GM18951 (cell line): ENCODE data around the gene BABAM2.

Experiments
- POLR2A ChIP-seq: IDR thresholded peaks from 4 replicates; pipeline ENCODE4 v1.6.1; 2011; ENCODE audit warnings: mild to moderate bottlenecking; ENCODE audit not compliant: insufficient read length, insufficient read depth; ENCODE audit errors: extremely low read depth
- in situ Hi-C: fragments of 300-500 bp; cut with MboI; formaldehyde crosslinking; loops from one replicate; pipeline ENCODE4 v1.12.0; 2022; ENCODE audit warnings: low sequenced_read_pairs, mixed read lengths, inconsistent platforms; ENCODE audit not compliant: unreplicated experiment

The BABAM2 gene

DNA sequence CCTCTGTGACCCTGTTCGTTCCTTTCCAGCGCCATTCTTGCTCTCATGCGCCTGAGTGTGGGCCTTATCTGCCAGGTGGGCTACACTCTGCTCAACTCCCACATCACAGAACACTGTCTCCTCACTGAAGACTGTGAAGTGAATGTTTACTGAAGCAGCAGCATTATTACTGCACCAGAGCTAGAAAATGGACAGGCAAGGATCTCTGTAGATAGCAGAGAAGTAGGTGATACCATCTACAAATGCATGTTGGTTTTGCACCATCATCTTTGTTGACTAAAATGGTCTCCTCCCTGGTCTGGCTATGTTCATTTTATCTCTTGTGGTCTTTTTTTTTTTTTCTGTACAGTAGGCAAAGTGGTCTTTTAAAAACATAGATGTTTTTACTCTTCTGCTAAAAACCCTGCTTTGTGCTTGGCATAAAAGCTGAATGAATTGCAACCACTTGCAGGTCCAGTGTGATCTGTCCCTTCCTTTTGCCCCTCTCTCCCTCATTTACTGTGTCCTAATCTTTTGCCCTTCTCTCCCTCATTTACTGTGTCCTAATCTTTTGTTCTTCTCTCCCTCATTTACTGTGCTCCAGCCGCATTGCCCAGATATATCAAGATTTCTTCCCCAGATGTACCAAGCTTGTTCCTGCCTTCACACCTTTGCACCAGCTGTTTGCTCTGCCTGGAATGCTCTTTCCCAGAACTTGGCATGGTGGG, 35.4 kb downstream of the BABAM2 start:
- in situ Hi-C loops, result no loop called here
- no peak for TF ChIP-seq POLR2A

- TF ChIP-seq POLR2A, result no peak
- in situ Hi-C loops, result no loop called here
Observed at GRCh38 chr2:27929916-27930486, 39.5 kb downstream of the BABAM2 start.

GRCh38 chr2:27931361-27931950, 40.9 kb downstream of the BABAM2 start:
- in situ Hi-C loops, result no loop called here

GRCh38 chr2:27932396-27932795, 41.9 kb downstream of the BABAM2 start:
- no peak for TF ChIP-seq POLR2A

More at GRCh38 chr2:27931361-27931950, 40.9 kb downstream of the BABAM2 start:
- no peak for TF ChIP-seq POLR2A

GRCh38 chr2:27935026-27935425, 44.5 kb downstream of the BABAM2 start:
- TF ChIP-seq POLR2A, result no peak
- in situ Hi-C loops, result no loop called here

More at GRCh38 chr2:27932396-27932795, 41.9 kb downstream of the BABAM2 start:
- in situ Hi-C loops, result no loop called here

GRCh38 chr2:27940090-27940671, 49.7 kb downstream of the BABAM2 start:
- TF ChIP-seq POLR2A, result no peak
- in situ Hi-C loops, result no loop called here

GRCh38 chr2:27940982-27941381, 50.5 kb downstream of the BABAM2 start:
- in situ Hi-C loops, result no loop called here

GRCh38 chr2:27942612-27943547, 52.4 kb downstream of the BABAM2 start:
- in situ Hi-C loops, result no loop called here
- no peak for TF ChIP-seq POLR2A

More at GRCh38 chr2:27940982-27941381, 50.5 kb downstream of the BABAM2 start:
- no peak for TF ChIP-seq POLR2A

DNA sequence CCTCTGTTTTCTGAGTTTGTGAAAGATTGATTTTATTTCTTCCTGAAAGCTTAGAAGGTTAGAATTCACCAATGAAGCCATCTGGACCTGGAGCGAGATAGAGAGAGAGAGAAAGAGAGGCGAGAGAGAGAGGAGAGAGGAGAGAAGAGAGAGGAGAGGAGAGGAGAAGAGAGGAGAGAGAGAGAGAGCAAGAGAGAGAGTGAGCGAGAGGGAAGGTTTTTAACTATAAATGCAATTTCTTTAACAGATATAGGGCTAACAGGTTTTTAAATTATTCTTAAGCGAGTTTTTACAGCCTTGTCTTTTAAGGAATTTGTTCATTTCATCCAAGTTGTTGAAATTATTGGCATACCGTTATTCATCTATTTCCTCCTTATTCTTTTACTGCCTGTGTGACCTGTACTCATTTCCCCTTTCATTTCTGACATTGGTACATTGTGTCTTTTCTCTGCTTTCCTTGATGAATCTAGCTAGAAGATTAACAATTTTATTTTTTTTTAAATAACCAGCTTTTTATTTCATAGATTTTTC, 56.1 kb downstream of the BABAM2 start:
- TF ChIP-seq POLR2A, result no peak
- in situ Hi-C loops, result no loop called here

DNA sequence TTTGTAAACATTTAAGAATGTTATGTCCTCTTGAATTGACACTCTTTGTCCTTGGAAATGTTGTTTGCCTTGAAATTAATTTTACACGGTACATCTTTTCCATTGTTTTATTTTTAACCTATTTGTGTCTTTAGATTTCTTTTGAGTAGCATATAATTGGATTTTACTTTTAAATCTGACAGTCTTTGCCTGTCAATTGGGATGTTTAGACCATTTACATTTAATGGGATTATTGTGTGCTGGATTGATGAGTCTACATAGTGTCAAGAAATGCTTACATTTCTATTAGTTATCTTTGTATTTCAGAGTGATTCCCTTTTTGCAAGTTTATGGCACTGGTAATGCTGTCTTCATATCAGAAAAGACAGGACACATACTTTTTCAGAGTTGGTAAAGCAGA, 61.5 kb downstream of the BABAM2 start:
- in situ Hi-C loops, result no loop called here
- TF ChIP-seq POLR2A, result no peak

DNA sequence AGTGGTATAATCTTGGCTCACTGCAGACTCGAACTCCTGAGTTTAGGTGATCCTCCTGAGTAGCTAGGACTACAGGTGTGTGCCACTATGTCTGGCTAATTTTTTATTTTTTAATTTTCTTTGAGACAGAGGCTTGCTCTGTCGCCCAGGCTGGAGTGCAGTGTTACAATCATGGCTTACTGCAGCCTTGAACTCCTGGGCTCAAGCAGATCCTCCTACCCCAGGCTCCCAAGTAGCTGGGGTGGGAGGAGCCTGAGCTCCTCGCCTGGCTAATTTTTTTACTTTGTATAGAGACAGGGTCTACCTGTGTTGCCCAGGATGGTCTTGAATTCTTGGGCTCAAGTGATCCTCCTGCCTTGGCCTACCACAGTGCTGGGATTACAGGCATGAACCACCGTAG, 62.5 kb downstream of the BABAM2 start:
- no peak for TF ChIP-seq POLR2A
- in situ Hi-C loops, result no loop called here

GRCh38 chr2:27954221-27954673, 63.7 kb downstream of the BABAM2 start:
- TF ChIP-seq POLR2A, result no peak
- in situ Hi-C loops, result no loop called here
